Testis (tissue), 3 donors: Measurements from ENCODE around the gene CENPX. TPM values are rescaled to one million over a fixed set of nuclear protein-coding genes. Genes with fewer than 3 reads are reported as not detected.

Experiments
- DNase-seq: peaks from one replicate; pipeline ENCODE4 v3.0.0-alpha.2; 2019
- H3K27ac ChIP-seq, 2 donors: fragments of 200-600 bp; sonication (generic); one replicate each; pipeline ENCODE4 v1.5.1; 2019
- H3K27me3 ChIP-seq: fragments of 200-600 bp; sonication (generic); one replicate; pipeline ENCODE4 v1.5.1; 2019
- H3K36me3 ChIP-seq: fragments of 200-600 bp; sonication (generic); one replicate; pipeline ENCODE4 v1.5.1; 2017; ENCODE audit warnings: low read depth; ENCODE audit errors: missing control alignments
- H3K4me1 ChIP-seq: fragments of 200-600 bp; sonication (generic); one replicate; pipeline ENCODE4 v1.5.1; 2019
- H3K4me3 ChIP-seq, 2 donors: fragments of 200-600 bp; sonication (generic); one replicate each; pipeline ENCODE4 v1.5.1; 2017 to 2019
- H3K9me3 ChIP-seq: fragments of 200-600 bp; sonication (generic); one replicate; pipeline ENCODE4 v1.5.1; 2017
- CTCF ChIP-seq, 3 experiments: fragments of 450-650 bp in 2 of 3; fragments of 200-600 bp in 1 of 3; sonication (generic) in 1 of 3; IDR thresholded peaks; one replicate each; pipeline ENCODE4 v1.5.1; 2016 to 2019; ENCODE audit warnings: antibody characterized with exemption in 3 of 3, mild to moderate bottlenecking in 2 of 3, moderate library complexity in 1 of 3
- POLR2A ChIP-seq: fragments of 450-650 bp; IDR thresholded peaks from one replicate; pipeline ENCODE4 v1.6.1; 2017; ENCODE audit warnings: antibody characterized with exemption, mild to moderate bottlenecking, moderate library complexity
- WGBS, 2 donors: methylation state at CpG; one replicate each; pipeline ENCODE4 v1.1.5; 2018; 5-methylcytosine and 5-hydroxymethylcytosine counted together
- intact Hi-C: fragments of 100-400 bp; cut with DNase I; formaldehyde crosslinking; loops from one replicate; pipeline ENCODE4 v1.15.1; 2023; ENCODE audit warnings: low total_unique reads
- polyA plus RNA-seq: library from polyadenylated mRNA; stranded (reverse); fragments of 350-450 nt; fragmentation: Illumina TruSeq; extraction: RNeasy Lipid Tissue Mini Kit (QIAGEN cat#74804); gene quantifications from one replicate; pipeline ENCODE4 v1.2.3, GENCODE V29; 2014; ENCODE audit warnings: low read depth, low replicate concordance; ENCODE audit not compliant: insufficient read depth
- total RNA-seq, 2 donors: library from RNA; depleted of rRNA; stranded (reverse); fragments of >200 nt; gene quantifications; one replicate each; pipeline ENCODE4 v1.2.3, GENCODE V29; 2016

CENPX gene
- total and polyA plus RNA-seq, 3 donors from 2014 or later = 43.0 to 51.8 (median 43.5) TPM

- 92 to 95% methylated on average over 4 to 17 of the region's 17 CpGs for WGBS, 2 donors
- Histone ChIP-seq H3K27me3 (no peaks in the 10 kb centered on the region), H3K9me3 (no peaks in the 10 kb centered on the region), H3K36me3 (no peaks in the 10 kb centered on the region), H3K4me3 (no peak overlapping the region), H3K27ac (no peak overlapping the region), H3K4me1 (peaks cover 26% of the 10 kb centered on the region)
- TF ChIP-seq POLR2A = no peak
- TF ChIP-seq CTCF (IDR thresholded peaks at IDR 0.05) = no peak
- intact Hi-C loops = loop anchor here (5.0 kb wide), 1 partner anchor 63 kb away; the partner anchor contains the start of gene NOTUM
- no peak for DNase-seq
Observed at GRCh38 chr17:82024859-82025258, 2.2 kb upstream of the CENPX start.

- Histone ChIP-seq H3K4me3 (peak overlapping the region; percentile 54 to 68), H3K27ac (no peak overlapping the region), H3K36me3 (no peaks in the 10 kb centered on the region), H3K27me3 (no peaks in the 10 kb centered on the region), H3K9me3 (no peaks in the 10 kb centered on the region), H3K4me1 (peaks cover 19% of the 10 kb centered on the region)
- TF ChIP-seq CTCF (IDR thresholded peaks at IDR 0.05) = no peak
- TF ChIP-seq POLR2A = no peak
- intact Hi-C loops = loop anchor here (5.0 kb wide), 1 partner anchor 61 kb away; the partner anchor contains the start of gene NOTUM
- no peak for DNase-seq
- 8 to 11% methylated on average over 17 to 37 of the region's 55 CpGs for WGBS, 2 donors
Observed at GRCh38 chr17:82023447-82024241, 966 bp upstream of the CENPX start.

- H3K36me3 ChIP-seq = no peaks in the 10 kb centered on the region
- intact Hi-C loops = loop anchor here (5.0 kb wide), 1 partner anchor 61 kb away; the partner anchor contains the start of gene NOTUM
- peak within 1 kb of the TSS; percentile 69 to 71 for H3K4me3 ChIP-seq
- H3K4me1 ChIP-seq = peaks cover 19% of the 10 kb centered on the region
- H3K9me3 ChIP-seq = no peaks in the 10 kb centered on the region
- WGBS, 2 donors = 2% methylated on average over 23 of the region's 42 CpGs; no CpG with 5 or more reads in 1 of the 2 donors
- peak within 1 kb of the TSS in 1 of 2 donors; percentile 36 for H3K27ac ChIP-seq
- TF ChIP-seq CTCF (IDR thresholded peaks at IDR 0.05) (no peak), POLR2A (no peak)
- DNase-seq = peak; percentile 100
- no peaks in the 10 kb centered on the region for H3K27me3 ChIP-seq
Observed at GRCh38 chr17:82022981-82023446, 336 bp upstream of the CENPX start, which contains the start of gene LRRC45. TSS of gene LRRC45 (plus strand) at chr17:82023305. CDS start at chr17:82023644, 339 bp downstream.

GRCh38 chr17:82021900-82022309 is 773 bp downstream of the CENPX start:
- DNase-seq = no peak
- no peaks in the 10 kb centered on the region for H3K36me3 ChIP-seq
- TF ChIP-seq POLR2A (no peak), CTCF (IDR thresholded peaks at IDR 0.05) (no peak)
- H3K27me3 ChIP-seq = no peaks in the 10 kb centered on the region
- H3K9me3 ChIP-seq = no peaks in the 10 kb centered on the region
- H3K4me1 ChIP-seq = peaks cover 19% of the 10 kb centered on the region
- intact Hi-C loops = loop anchor here (5.0 kb wide), 1 partner anchor 60 kb away; the partner anchor contains the start of gene NOTUM
- H3K27ac ChIP-seq = no peak overlapping the region
- H3K4me3 ChIP-seq = peak overlapping the region; percentile 69 to 71
- WGBS, 2 donors = 2 to 9% methylated on average over 8 to 10 of the region's 10 CpGs
